HT-29 (cell line): ENCODE data around the gene ZNF385D. TPM values are rescaled to one million over a fixed set of nuclear protein-coding genes. Genes with fewer than 3 reads are reported as not detected.

Experiments used
- DNase-seq: peaks from one replicate; pipeline ENCODE4 v3.0.0-alpha.2; 2015; ENCODE audit warnings: low spot score
- total RNA-seq: library from RNA; depleted of rRNA; stranded (reverse); fragments of >200 nt; shearing (Covaris generic); gene quantifications from 2 replicates; pipeline ENCODE4 v1.2.3, GENCODE V29; 2014; rRNA removed

ZNF385D gene
- total RNA-seq, result not detected in 2 replicates

DNA sequence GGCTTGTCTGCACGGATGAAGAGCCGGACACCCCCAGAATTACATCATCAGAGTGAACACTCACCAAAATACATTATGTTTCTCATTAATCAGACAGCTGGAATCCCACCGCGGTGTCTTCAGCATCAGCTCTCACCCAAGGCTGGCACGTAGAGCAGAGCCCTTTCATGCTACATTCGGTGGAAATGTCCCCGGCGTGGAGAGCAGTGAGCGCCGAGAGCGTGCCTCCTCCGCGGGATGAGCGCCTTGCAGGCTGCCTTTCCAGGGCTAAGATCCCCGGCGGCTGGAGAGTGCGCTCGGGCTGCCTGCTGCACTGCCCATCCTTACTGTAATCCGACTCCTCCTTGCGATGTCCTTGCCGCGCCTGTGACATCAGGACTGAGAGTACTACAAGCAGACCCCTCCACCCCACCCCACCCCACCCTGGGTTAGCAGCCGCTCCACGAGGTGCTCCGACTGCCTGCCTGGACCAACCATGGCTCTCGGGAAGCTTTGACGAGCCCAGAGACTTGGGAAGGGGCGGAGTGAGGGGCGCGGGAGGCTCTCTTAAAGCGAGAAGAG is at the start of gene ZNF385D:
Gene ZNF385D, minus strand, starts transcription at position 380 of the 561 bp plus-strand sequence. Its CDS starts 294 bp downstream, at position 86.
- no peak for DNase-seq

DNA sequence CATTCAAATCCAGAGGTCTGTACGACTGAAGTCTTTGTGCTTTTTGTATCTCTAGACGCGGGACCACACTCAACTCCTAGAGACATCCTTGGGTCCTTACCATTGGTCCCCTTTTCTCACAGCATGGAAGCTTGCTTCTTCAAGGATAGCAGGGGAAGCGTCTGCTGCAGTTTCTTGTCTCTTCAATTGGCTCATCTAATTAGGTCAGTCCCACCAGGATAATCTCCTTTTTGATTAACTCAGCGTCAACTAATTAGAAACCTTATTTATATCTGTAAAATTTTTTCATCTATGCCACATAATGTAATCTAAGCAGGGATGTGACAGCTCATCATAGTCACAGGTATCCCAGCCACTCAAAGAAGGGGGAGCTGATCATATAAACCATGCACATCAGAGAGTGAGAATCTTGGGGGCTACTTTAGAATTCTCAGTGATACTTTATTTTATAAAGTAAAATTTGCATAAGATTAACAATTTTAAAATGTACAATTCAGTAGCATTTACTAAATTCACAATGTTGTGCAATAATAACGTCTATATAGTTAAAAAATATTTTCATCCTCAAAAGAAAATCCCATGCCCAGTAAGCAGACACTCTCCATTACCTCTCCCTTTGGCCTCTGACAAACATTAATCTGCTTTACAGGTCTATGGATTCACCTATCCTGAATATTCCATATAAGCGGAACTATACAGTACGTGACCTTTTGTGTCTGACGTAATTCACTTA is 47.5 kb upstream of the ZNF385D start:
- DNase-seq, result no peak

- DNase-seq, result no peak
Observed at GRCh38 chr3:21795921-21796320, 44.9 kb upstream of the ZNF385D start.

GRCh38 chr3:21795152-21795837 is 44.3 kb upstream of the ZNF385D start:
- DNase-seq, result no peak

DNA sequence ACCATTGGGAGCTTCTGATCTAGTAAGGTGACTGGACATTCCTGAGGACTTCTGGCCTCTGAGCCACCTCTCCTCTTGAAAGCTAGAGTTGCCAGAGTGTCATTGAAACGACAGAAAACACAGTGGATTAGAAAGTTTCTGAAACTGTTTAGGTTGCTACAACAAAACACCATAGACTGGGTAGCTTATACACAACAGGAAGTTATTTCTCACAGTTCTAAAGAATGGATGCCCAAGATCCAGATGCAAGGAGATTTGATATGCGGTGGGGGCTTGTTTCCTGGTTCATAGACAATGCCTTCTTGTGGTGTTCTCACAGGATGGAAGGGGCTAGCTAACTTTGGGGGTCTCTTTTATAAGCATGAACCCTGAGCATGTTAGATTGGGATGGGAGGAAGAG is 43.3 kb upstream of the ZNF385D start:
- DNase-seq, result no peak

- no peak for DNase-seq
Observed at GRCh38 chr3:21792176-21792575, 41.2 kb upstream of the ZNF385D start.

GRCh38 chr3:21791356-21791755 is 40.3 kb upstream of the ZNF385D start:
- DNase-seq, result no peak

GRCh38 chr3:21790466-21790865 is 39.5 kb upstream of the ZNF385D start:
- DNase-seq, result no peak

DNA sequence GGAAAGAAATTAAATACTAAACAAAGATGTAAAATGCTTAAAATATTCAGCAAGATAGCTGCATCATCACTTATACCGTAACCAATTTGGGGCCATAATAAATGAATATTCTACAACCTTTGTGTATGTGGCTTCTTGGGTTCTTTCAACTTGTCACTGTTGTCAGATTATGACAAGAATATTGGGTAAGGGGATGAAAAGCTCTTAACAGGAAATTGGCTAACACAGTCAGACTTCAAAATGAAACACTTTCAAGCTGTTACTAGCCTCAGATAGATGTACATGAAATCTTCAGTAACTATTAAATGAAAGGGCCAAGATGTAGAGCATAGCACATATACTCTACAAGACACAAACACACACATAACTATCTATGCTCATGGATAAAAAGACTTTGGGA is 38.7 kb upstream of the ZNF385D start:
- DNase-seq, result no peak

DNA sequence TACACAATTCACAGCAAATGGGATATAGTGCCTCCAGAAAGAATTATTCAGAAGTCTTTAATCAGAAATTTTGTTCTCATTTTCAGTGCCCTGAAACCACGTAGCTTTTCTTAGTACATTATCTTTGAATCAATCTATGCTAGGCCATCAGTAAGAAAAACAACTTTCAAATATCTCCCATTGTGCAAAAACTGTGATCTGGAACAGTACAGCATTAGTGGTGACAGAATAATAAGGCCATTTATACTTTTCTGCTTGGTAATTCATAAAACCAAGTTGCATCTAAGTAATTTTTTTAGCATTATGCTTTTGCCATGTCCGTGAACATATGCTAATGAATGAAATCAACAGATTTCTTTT is 35.4 kb upstream of the ZNF385D start:
- DNase-seq, result no peak

GRCh38 chr3:21785765-21786437 is 34.9 kb upstream of the ZNF385D start:
- DNase-seq, result no peak

DNA sequence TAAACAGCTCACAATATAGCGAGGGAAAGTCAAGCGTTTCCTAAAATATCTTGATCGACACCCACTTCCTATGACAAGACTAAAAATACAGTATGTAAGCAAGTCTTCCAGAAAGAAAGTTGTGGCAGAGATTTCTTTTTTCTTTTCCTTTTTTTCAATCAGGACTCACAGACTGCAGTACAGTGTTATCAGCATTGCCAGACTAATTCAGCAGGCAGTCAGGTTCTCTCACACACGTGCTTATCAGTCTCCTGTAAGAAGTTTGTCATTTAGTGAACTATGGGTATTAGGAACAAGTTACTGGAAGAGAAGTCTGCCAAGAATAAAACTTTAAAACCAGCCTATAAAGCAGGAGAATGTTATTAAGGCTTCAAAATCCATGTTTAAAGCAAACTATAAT is 32.8 kb upstream of the ZNF385D start:
- DNase-seq, result no peak

DNA sequence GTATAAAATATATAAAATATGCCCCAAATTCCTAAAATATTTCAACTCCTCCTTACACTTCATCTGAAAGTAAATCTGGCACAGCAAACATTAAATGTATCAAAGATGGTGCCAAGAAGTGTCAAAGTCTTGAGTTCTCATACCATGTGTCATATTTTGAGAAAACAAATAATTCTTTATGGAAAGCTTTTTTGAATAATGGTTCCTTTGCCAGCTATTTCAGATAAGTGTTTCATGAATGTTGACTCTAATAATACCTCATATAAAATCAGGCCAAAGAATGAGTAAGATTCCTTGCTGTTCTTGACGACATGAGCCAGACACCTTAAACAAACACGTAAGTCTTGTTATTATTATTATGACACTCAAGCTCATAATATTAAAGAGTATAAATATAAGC is 30.3 kb upstream of the ZNF385D start:
- no peak for DNase-seq

DNA sequence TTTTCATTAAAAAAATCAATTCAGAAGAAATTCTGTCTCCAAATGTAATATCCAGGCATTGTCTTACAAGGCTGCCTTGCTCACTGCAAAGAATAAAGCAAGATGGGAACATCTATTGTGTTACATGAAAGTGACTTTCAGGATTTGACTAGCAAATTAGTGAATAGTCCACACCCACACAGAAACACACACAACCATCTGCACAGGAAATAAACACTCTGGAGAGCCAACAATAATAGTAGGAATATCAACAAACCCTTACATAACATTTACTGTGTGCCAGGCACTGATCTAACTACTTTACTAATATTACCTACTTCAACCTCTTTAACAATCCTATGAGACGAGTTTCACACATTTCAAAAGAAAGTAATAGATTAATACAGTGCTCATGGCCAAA is 28.9 kb upstream of the ZNF385D start:
- DNase-seq, result no peak

DNA sequence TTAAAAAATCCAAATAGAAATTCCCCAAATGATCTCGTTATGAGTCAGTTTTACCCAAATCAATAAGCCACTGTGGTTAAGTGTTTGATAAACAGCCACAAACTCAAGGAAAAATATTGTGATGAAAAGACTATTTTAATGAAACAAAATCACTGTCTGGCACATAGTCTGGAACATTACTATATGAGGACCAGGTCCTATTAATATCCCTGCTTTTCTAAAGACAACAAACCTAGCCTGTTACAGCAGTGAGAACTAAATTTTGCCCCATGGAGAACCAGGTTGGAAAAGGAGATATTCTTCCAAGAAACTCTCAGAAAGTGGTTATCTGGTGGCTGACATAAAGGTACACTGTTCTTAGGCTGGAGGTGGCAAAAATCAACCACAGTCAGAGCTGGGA is 27.7 kb upstream of the ZNF385D start:
- no peak for DNase-seq

DNA sequence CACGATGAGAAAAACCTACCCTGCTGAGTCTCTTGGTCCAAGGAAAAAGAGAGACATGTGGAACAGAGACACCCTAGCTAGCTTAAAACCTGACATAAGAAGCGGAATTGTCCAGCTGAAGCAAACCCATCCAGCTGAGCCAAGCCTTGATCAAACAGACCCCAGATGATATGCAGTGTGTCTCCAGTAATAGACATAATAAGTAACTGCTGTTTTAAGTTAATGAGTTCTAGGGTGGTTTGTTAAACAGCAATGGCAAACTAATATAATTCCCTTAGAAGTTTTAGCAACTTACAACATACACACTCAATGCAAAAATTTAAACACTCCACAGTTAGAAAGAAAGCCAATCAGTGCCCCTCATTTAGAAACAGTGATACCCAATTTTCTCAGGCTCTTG is 26.8 kb upstream of the ZNF385D start:
- no peak for DNase-seq

GRCh38 chr3:21766002-21766401 is 15.0 kb upstream of the ZNF385D start:
- no peak for DNase-seq

DNA sequence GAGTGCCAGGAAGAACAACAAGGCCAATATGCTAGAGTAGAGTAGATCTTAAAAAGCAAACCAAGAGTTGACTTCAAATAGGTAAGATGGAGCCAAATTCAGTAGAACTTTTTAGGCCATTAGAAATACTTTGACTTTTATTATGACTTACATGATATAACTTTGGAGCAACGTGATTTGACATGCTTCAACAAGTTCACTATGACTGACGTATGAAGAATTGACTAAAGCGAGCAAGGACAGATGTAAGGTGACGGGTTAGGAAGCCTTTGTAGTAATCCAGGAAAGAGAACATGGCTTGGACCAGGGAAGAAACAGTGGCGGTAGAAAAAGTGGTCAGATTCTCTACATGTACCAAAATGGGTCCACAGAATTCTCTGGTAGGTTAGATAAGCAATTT is 4.9 kb upstream of the ZNF385D start:
- no peak for DNase-seq

DNA sequence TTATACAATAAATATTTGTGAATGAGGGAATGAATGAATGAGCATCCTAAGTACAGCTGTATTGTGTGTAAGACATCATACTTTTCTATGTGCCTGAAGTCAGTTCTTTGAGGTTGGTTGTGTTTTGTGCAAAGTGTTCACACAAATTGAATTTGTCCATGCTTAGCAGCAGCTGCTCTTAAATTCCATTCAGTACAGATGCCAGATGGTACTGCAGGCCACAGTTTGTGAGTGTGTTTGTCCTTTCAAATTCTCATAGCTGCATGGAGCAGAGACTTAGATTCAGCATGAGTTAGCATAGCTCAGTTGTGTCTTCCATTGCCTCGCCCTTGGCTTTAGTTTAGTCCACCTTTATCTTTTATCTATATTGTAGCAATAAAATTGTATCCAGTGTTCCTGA is 3.8 kb upstream of the ZNF385D start:
- DNase-seq, result no peak

DNA sequence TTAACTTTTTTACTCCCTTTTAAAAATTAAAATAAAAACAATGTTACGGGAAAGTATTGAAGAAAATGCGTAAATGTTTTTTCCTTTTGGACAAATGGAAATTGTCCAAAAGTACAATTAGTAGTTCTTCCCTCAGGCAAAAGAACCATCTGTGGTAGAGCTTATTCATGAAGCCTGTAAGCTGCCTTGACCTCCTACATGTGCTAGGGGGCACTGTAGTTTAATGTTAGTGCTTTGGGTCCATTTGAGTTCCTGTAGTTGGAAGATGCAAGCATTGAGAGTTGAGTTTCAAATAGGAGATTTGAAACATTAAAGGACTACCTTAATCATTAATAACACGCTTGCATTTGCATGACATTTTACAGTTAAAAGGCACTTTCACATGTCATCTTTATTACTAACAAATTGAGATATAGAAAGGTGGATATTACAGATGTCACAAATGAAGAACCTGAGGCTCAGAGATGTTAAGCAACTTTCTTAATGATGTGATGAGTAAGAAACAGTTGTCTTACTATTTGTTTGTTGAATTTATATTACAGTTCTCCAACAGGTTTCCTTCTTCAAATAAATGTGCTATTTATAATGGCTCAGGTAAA is 1.8 kb upstream of the ZNF385D start:
- no peak for DNase-seq

- no peak for DNase-seq
Observed at GRCh38 chr3:21751886-21752285, 876 bp upstream of the ZNF385D start.

DNA sequence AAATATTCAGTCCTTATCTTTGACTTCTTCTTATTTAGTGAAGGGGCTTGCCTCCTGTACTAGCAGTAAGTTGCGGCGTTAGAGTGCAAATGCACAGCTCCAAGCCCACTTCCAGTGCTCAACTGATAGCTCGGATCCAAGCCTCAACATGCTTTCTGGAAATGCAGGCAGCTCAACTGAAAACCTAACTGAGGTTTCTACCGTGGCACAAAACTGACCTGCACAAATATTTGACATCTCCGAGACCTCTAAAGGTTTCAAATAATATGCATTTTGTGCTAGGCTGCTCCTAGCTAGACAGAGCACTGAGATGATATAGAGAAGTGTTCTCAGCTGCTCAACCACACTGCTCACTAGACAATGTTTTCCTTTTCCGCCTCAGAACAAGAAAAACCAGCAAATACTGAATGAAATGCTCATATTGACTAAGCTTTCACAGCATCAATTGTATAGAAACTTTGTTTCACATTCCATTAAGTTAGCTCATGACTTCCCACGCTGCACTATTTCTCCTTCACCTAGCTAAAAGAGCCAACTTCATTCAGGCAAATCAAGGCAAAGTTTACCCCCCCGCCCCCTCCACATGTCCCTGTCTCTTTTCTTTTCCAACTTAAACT is 822 bp downstream of the ZNF385D start:
- DNase-seq, result no peak
